Fibroblast of mammary gland (primary cell): ENCODE measurements around the gene FHIT.

Experiments used
- DNase-seq: peaks from one replicate; pipeline ENCODE4 v3.0.0-alpha.2; 2010; ENCODE audit warnings: low read depth
- H3K4me3 ChIP-seq: 2 replicates; pipeline ENCODE4 v1.5.1; 2011; ENCODE audit warnings: low read depth, mild to moderate bottlenecking, low read length, moderate library complexity; ENCODE audit not compliant: control insufficient read depth
- TF ChIP-seq, protein P1 (sequence below): conservative IDR thresholded peaks from 2 replicates; pipeline ENCODE4 v1.5.1; 2011; ENCODE audit warnings: low read depth, low read length, inconsistent platforms; ENCODE audit not compliant: control insufficient read depth, insufficient read depth

The FHIT gene

DNA sequence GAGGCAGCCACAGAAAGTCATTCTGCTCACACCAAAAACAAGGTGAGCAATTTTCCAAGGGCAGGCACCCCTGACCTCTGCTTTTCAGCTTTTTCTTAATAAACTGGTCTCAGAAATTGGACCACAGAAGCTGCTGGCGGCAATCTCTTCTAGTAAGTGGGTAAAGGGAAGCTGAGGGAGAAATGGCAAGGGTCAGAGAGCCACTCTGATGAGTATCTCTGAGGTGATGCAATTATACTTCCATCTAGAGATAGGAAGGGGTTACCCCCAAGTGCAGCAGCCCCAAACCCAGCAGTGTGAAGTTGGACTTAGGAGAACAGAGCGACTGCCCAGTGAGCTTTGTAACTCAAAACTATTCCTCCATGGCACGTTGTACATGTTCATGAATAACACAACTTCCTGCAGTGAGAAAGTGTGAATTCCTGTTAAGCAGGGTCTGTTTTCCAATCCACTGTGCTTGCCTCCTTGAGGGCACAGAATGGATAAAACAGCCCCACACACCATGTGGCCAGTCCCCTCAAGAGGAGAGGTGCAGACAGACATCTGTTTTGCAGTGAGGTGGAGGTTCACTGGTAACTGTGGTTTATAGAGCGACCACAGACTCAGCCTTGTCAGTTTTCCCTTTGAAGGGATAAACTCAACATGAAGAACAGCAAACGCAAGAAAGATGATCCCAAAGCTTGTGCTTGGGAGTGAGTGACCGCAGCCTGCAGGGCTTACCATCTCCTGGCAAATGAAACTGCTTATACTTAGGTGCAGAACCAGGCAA lies 1518.0 kb downstream of the FHIT start:
- TF ChIP-seq, protein P1, sequence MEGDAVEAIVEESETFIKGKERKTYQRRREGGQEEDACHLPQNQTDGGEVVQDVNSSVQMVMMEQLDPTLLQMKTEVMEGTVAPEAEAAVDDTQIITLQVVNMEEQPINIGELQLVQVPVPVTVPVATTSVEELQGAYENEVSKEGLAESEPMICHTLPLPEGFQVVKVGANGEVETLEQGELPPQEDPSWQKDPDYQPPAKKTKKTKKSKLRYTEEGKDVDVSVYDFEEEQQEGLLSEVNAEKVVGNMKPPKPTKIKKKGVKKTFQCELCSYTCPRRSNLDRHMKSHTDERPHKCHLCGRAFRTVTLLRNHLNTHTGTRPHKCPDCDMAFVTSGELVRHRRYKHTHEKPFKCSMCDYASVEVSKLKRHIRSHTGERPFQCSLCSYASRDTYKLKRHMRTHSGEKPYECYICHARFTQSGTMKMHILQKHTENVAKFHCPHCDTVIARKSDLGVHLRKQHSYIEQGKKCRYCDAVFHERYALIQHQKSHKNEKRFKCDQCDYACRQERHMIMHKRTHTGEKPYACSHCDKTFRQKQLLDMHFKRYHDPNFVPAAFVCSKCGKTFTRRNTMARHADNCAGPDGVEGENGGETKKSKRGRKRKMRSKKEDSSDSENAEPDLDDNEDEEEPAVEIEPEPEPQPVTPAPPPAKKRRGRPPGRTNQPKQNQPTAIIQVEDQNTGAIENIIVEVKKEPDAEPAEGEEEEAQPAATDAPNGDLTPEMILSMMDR, result no peak
- no peak for DNase-seq
- no peak overlapping the region for H3K4me3 ChIP-seq

DNA sequence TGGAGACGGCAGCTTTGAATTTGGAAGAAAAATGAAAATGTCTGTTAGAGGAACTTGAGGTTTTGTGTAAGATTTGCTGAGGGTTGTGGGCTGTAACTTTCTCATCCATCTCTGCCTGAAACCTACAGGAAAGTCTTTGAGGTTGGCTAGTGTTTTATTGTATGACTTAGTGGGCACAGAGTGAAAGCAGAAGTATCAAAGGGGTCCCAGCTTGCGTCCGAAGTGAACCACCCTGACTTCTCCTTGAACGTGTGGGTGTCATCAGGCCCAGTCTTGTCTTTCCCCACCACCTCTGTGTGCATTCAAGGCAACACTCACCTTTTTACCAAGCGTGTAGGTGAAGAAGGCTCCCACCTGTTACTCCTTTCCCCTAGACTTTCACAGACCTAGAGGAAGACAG lies 1519.3 kb downstream of the FHIT start:
- TF ChIP-seq, protein P1, result no peak
- no peak for DNase-seq
- no peak overlapping the region for H3K4me3 ChIP-seq

DNA sequence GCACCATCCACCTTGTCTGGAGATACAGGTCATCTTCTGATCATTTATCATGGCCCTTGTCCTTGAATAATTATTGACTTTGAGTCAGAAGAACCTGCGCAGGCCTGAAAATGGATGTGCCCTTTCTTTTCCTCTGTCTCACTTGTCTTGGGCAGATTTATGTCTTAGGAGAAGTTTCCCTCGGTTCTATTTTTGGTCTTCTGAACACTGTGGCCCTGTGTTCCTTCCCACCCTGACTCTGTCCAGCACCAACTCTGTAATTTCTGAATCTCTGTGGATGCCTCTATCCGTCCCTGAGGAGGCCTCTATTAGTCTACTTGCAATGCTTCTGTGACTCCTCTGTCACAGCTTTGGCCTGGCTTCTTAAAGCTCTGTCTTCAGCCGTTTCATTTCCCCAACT lies 1520.7 kb downstream of the FHIT start:
- DNase-seq, result no peak
- H3K4me3 ChIP-seq, result no peak overlapping the region
- TF ChIP-seq, protein P1, result no peak

DNA sequence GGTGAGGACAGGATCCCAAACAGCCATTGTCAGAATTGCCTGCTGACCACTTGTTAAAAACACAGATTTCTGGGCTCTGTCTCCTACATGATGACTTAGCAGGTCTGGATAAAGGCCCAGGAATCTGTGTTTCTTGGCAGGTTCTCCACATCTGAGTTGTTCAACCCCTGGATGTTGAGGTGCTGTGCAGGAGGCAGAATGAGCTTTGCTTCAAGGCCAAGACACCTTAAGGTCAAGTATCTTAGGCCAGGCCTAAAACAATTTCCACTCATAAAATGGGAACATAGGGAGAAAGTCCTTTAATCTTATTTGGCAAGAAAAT lies 1522.7 kb downstream of the FHIT start:
- no peak overlapping the region for H3K4me3 ChIP-seq
- DNase-seq, result peak; percentile 2
- TF ChIP-seq, protein P1, result no peak

DNA sequence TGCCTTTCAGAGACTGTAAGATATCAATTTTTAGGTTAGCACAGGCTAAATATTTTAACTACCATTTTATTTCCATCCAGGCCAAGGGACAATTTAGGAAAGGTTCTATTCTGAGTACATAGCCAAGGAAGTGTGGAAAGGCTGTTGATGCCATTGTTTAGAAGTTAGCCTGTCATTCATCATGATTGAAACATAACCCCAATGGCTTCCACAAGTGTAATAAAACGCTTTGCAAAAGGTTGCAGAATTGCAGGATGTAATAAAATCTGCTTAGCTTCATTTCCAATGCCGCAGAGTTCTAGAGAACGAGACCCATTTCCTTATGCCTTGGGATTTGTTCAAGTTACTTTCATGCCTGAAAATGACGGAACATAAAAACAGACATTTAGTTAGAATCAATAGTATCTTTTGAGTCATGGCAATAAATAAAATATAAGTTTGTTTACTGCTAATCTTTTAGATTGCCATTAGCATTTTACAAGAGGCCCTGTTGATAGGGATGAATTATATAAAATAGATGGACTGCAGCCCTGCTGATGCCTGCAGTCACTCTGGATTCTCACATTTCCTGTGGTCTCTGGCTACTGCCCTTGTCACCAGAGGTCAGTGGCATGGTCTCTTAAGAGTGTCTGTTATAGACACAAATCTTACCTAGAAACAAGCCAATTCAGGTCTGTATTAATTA lies 1523.2 kb downstream of the FHIT start:
- TF ChIP-seq, protein P1, result no peak
- no peak for DNase-seq
- no peak overlapping the region for H3K4me3 ChIP-seq

DNA sequence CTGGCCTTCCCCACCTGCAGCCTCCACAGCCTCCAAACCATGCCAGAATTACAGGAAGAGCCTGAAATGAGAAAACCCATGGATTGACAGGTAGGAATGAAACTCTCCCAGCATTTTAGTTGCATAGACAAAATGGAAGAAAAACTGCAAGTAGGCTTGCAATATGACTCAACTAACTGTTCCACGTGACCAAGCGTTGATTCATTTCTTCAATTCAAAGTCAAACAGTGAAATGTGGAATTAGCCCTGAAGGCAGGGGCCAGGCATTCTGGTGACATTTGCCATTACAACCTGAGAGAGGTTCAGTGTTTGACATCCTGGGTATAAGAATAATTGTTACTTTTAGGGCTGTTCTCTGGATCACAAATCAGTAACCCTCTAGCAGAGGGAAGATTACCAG lies 1525.0 kb downstream of the FHIT start:
- no peak overlapping the region for H3K4me3 ChIP-seq
- TF ChIP-seq, protein P1, result no peak
- DNase-seq, result no peak
